Hepatocyte (in vitro differentiated cells): ENCODE data around the gene TRIP12.

Experiments
- EZH2 ChIP-seq: fragments of 200-600 bp; sonication (generic); IDR thresholded peaks from 2 replicates; pipeline ENCODE4 v1.6.1; 2016; ENCODE audit warnings: antibody characterized with exemption, mild to moderate bottlenecking, borderline replicate concordance
- EZH2phosphoT487 ChIP-seq: fragments of 200-600 bp; sonication (generic); IDR thresholded peaks from one replicate; pipeline ENCODE4 v1.6.1; 2018; ENCODE audit warnings: antibody characterized with exemption, mild to moderate bottlenecking, low read depth, moderate library complexity; ENCODE audit not compliant: unreplicated experiment, severe bottlenecking
- TF ChIP-seq, protein P1 (sequence below): fragments of 200-600 bp; sonication (generic); IDR thresholded peaks from 2 replicates; pipeline ENCODE4 v1.5.1; 2016; ENCODE audit warnings: antibody characterized with exemption, mild to moderate bottlenecking; ENCODE audit not compliant: poor library complexity

DNA sequence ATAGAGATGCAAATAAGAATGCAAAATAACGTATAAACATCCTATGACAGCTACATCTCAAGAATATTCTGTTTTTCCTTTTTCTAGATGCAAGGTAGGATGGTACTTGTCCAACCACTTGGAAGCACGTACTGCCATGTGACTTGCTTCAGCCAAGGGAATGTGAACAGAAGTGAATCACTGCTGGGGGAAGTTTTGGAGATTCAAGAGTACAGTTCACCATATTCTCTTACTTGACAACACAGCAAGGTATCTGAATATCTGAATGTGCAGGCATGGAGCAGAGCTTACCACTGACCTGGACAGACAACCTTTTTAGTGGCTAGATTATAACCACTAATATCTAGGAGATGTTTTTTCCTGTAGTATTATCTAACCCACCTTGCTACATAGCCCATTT lies 53.0 kb downstream of the TRIP12 start:
- TF ChIP-seq, protein P1, sequence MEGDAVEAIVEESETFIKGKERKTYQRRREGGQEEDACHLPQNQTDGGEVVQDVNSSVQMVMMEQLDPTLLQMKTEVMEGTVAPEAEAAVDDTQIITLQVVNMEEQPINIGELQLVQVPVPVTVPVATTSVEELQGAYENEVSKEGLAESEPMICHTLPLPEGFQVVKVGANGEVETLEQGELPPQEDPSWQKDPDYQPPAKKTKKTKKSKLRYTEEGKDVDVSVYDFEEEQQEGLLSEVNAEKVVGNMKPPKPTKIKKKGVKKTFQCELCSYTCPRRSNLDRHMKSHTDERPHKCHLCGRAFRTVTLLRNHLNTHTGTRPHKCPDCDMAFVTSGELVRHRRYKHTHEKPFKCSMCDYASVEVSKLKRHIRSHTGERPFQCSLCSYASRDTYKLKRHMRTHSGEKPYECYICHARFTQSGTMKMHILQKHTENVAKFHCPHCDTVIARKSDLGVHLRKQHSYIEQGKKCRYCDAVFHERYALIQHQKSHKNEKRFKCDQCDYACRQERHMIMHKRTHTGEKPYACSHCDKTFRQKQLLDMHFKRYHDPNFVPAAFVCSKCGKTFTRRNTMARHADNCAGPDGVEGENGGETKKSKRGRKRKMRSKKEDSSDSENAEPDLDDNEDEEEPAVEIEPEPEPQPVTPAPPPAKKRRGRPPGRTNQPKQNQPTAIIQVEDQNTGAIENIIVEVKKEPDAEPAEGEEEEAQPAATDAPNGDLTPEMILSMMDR: no peak
- TF ChIP-seq EZH2: no peak
- TF ChIP-seq EZH2phosphoT487: no peak
